ENCODE results near the gene NINJ1. TPM values are rescaled to one million over a fixed set of nuclear protein-coding genes. Genes with fewer than 3 reads are reported as not detected.

The NINJ1 gene
- total and polyA plus RNA-seq, 8 donors: 9.3 to 153 (median 34.6) TPM

- Histone ChIP-seq H3K27ac (peak overlapping the region; percentile 96 to 99 (median 96)), H3K4me1 (peaks cover 59 to 78% (median 77%) of the 10 kb centered on the region in 4 donors), H3K27me3 (no peaks in the 10 kb centered on the region), H3K4me3 (peak overlapping the region; percentile 67 to 88 (median 82)), H3K36me3 (no peaks in the 10 kb centered on the region), H3K9me3 (no peaks in the 10 kb centered on the region)
- 12 to 20% (median 14%) methylated on average over 13 to 21 of the region's 21 CpGs for WGBS, 5 donors
- TF ChIP-seq POLR2AphosphoS5 (IDR thresholded peaks at IDR 0.05) (no peak), CTCF (IDR thresholded peaks at IDR 0.05) (no peak), EP300 (IDR thresholded peaks at IDR 0.05) (no peak), POLR2A (IDR thresholded peaks at IDR 0.05) (no peak)
- DNase-seq: peak in 1 of 2 donors; percentile 68
- intact Hi-C loops (cut with DNase I; ENCODE audit: low total_unique reads): no loop called here
Observed at GRCh38 chr9:93132946-93133680, 938 bp downstream of the NINJ1 start.

DNA sequence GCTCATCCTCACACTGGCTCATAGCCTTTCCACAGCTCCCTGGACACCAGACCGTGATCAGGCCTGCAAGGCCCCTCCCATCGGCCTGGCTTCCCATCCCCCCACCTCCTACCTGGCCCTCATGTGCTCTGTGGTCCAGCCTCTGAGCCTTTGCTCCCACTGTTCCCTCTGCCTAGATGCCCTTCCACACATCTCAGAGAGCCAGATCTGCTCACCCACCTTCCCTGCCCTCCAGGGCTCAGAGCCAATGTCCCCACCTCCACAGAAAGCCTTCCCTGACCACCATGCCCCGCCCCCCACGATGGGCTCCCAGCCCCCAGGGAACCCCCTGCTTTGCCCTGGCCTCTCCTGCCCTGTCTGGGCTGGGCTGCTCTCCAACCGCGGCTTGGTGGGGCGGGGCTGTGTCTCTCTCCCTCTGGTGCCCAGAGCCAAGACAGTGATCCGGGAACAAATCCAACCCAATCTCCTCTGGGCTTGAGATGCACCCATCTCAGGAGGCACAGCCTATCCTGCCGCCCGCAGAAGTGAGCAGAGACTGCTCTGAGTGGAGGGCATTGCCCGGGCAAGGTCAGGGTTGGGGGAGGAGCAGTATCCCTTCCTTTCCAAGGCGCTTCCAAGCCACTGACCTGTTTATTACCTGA, 1.6 kb downstream of the NINJ1 start:
- Histone ChIP-seq H3K4me3 (peak overlapping the region; percentile 67 to 88 (median 82)), H3K27me3 (no peaks in the 10 kb centered on the region), H3K27ac (peak overlapping the region; percentile 32 to 99 (median 96)), H3K9me3 (no peaks in the 10 kb centered on the region), H3K36me3 (no peaks in the 10 kb centered on the region), H3K4me1 (peaks cover 66 to 85% (median 83%) of the 10 kb centered on the region in 4 donors)
- intact Hi-C loops (cut with DNase I; ENCODE audit: low total_unique reads): no loop called here
- TF ChIP-seq CTCF (IDR thresholded peaks at IDR 0.05): no peak
- TF ChIP-seq POLR2A (IDR thresholded peaks at IDR 0.05): no peak
- no peak for TF ChIP-seq POLR2AphosphoS5 (IDR thresholded peaks at IDR 0.05)
- no peak for TF ChIP-seq EP300 (IDR thresholded peaks at IDR 0.05)
- 20 to 33% (median 29%) methylated on average over 9 to 12 of the region's 12 CpGs for WGBS, 5 donors
- DNase-seq: peak; percentile 75 to 78

DNA sequence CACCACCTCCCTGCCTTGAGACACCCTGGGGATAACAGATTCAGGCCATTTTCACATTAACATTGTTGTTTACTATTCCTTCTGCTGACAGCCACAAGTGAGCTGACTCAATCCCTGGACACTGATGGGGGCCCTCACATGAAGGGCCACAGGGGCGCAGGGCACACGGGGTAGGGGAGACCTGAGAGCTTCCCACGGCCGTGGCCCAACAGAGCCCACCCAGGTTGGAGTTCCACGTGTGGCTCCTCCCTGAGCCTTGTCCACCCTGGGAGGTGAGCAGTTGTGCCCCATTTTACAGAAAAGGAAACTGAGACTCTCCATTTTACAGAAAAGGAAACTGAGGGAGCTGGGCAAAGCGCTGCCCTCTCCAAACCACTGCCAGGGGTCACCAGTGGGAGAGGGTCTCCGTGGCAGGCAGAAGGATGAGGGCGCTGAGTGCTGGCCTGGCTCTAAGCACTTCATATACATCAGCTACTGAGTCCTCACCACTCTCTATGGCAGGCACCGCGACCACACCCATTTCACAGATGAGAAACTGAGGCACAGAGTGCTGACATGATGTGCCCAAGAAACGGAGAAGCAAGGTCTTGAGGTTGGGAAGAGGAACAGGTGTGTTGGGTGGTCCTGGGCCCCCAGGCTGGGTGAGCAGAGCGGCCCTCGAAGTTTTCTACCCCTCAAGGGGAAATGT, 2.3 kb downstream of the NINJ1 start:
- 86 to 92% (median 88%) methylated on average over 12 to 13 of the region's 13 CpGs for WGBS, 5 donors

More for the DNA sequence above, 2.3 kb downstream of the NINJ1 start:
- Histone ChIP-seq H3K4me3 (peak overlapping the region in 3 of 4 donors; percentile 67 to 88 (median 81)), H3K36me3 (no peaks in the 10 kb centered on the region), H3K27me3 (no peaks in the 10 kb centered on the region), H3K9me3 (no peaks in the 10 kb centered on the region), H3K4me1 (peaks cover 73 to 91% (median 89%) of the 10 kb centered on the region in 4 donors), H3K27ac (peak overlapping the region; percentile 32 to 99 (median 96))
- TF ChIP-seq CTCF (IDR thresholded peaks at IDR 0.05) (no peak), POLR2A (IDR thresholded peaks at IDR 0.05) (no peak), POLR2AphosphoS5 (IDR thresholded peaks at IDR 0.05) (no peak), EP300 (IDR thresholded peaks at IDR 0.05) (no peak)
- intact Hi-C loops (cut with DNase I; ENCODE audit: low total_unique reads): no loop called here
- no peak for DNase-seq
